ENCODE measurements around the gene DDX20.

GRCh38 chr1:111720977-111721786 is 34.5 kb upstream of the DDX20 start:
- TF ChIP-seq CTCF (IDR thresholded peaks at IDR 0.05; ENCODE audit: insufficient read depth, low read depth, low read length), result no peak
- no peak for TF ChIP-seq EZH2 (IDR thresholded peaks at IDR 0.05; ENCODE audit: insufficient read depth, low read length)

All from astrocyte (in vitro differentiated cells and primary cell).